AG09309 (cell line): ENCODE results near the gene PPOX.

ENCODE experiments used
- DNase-seq: peaks from one replicate; pipeline ENCODE4 v3.0.0-alpha.2; 2010; ENCODE audit warnings: low read depth
- H3K4me3 ChIP-seq: 2 replicates; pipeline ENCODE4 v1.5.1; 2011; ENCODE audit warnings: mild to moderate bottlenecking, low read depth, low read length, moderate library complexity; ENCODE audit not compliant: control insufficient read depth
- TF ChIP-seq, protein P1 (sequence below): IDR thresholded peaks from 2 replicates; pipeline ENCODE4 v1.5.1; 2011; ENCODE audit warnings: mild to moderate bottlenecking, low read depth, low read length, inconsistent platforms; ENCODE audit not compliant: insufficient read depth, control insufficient read depth; ENCODE audit errors: missing control alignments

The PPOX gene

DNA sequence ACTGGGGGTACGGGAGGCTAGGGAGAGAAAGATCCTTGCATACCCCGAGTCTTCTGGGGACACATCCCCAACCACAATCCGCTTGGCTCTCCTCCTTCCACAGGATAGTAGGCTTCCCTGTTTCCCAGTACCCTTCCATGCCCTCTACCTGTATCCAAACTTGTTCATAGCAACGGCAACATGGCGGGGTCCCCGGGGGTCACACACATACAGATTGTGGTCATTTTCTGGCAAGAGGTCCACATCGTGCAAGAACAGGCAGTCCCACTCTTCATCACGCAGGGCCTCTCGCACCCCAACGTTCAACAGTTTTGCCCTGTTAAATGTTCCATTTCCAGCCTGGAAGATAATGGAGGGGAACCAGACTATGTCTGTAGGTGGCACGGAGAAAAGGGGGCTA, 7.5 kb downstream of the PPOX start:
- H3K4me3 ChIP-seq = no peak overlapping the region
- TF ChIP-seq, protein P1, sequence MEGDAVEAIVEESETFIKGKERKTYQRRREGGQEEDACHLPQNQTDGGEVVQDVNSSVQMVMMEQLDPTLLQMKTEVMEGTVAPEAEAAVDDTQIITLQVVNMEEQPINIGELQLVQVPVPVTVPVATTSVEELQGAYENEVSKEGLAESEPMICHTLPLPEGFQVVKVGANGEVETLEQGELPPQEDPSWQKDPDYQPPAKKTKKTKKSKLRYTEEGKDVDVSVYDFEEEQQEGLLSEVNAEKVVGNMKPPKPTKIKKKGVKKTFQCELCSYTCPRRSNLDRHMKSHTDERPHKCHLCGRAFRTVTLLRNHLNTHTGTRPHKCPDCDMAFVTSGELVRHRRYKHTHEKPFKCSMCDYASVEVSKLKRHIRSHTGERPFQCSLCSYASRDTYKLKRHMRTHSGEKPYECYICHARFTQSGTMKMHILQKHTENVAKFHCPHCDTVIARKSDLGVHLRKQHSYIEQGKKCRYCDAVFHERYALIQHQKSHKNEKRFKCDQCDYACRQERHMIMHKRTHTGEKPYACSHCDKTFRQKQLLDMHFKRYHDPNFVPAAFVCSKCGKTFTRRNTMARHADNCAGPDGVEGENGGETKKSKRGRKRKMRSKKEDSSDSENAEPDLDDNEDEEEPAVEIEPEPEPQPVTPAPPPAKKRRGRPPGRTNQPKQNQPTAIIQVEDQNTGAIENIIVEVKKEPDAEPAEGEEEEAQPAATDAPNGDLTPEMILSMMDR = no peak
- DNase-seq = no peak

DNA sequence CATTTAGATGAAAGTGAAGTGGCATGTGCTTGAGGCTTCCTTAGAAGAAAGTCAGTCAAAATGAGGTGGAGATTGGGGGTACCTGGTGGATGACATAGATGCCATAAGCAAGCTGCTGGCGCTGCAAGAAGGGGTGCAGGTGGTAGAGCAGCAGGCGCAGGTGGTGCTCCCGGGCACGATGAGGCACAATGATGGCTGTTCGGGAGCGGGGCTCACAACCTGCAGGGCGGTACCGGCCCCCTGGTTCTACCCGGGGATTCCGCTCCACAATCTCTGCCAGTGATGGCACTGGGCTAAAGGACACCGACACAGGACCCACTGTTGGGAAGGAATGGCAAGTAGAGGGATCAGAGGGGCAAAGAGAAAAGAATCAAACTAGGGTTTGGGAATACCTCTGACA, 8.7 kb downstream of the PPOX start:
- no peak for DNase-seq
- TF ChIP-seq, protein P1 = no peak

DNA sequence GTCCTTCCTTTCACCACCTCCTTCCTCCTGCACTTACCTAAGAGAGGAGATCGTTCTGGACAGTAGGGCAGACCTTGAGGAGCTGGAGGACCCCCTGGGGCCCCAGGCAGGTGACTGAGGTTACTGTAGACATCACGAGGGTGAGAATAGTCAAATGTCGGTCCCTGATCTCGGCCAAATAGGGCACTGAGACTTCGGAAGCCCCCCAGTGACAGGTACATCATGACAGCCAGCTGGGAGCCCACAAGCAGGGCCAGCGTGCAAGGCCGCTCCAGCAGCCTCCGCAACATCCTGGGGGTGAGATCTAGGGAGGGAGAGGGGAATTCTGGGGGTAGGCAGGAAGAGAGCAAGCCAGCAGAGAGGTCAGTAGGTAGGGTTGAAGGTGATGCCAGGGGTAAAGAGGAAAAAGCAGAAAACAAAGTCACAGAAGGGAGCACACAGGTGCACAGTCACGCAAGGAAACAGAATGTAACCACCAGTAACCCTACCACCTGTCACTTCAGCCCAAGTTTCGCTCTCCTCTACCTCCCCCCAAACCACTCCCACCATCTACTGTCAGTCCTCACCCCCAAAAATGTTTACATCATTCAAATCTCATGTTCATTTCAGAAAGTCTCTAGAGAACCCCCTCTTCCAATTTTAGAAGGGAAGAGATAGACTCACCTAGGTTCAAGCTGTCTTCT, 9.7 kb downstream of the PPOX start:
- H3K4me3 ChIP-seq = no peak overlapping the region; the same call in 1 of the 2 replicates
- no peak for DNase-seq
- TF ChIP-seq, protein P1 = no peak

More for the DNA sequence above, 8.7 kb downstream of the PPOX start:
- H3K4me3 ChIP-seq = no peak overlapping the region

DNA sequence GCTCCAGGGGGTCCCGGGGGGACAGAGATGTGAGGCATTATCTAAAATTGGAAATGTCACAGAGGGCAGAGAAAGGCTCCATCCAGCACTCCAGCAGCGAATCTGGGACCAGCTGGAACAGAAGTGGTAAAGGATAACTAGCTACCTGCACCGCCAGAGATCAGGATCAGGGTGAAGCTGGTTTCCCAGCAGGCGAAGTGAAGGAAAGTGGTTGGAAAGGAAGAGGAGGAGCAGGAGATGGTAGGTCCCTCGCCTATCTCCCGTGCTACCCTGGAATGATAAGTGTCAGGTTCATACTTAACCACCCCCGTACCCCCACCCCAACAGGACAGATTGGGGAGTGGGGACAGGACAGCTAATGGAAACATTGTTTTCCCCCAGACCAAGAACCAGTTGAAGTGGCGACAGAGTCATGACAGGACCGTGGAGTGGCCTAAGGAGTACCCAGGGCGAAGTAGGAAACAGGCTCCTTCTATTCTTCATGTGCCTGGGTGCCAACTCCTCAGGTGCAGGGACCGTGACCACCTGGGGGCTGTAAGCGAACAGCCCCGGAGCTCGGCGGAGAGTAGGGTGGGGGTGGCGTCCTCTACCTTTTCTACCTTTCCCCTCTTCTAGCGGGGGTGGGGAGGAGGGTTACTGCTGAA, 10.4 kb downstream of the PPOX start:
- no peak for DNase-seq

DNA sequence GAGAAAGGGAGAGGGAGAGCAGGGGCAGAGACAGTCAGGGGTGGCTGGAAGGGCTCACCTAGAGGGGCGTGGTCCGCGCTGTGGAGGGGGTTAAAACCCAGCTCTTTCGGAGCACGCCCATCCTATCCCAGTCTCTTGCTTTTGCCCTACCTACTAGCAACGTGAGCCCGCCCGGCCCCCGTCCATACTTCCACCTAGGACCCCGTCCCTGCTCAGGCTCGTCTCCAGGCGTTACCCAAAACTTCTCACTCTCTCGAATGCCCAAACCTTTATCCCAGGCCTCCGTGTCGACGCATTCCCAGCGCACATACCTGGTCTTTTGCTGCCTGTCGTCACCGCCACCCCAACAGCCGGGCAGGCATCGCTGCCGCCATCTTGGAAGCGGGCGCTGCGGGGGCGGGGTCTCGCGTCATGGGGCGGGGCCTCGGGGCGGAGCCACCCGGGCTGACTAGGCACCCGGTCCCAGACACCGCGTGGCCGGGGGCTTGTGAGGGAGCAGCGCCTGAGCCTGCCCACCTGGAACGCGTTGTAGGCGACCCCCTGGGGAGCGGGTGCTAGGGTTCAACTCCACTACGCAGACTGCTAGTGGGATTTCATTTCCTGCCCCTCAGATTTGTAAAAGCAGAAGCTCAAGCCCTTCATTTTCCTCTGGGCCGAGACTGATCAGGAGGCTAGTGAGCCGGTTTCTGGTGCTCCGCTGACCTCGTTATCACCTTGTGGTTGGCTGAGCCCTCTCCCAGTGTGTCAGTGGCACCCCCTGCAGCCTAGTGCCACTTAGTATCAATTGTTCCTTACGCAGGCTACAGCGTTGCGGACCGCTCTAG, 11.1 kb downstream of the PPOX start, which contains the start of gene B4GALT3:
Gene B4GALT3 (minus strand): TSS at position 396 of the 824 bp plus-strand sequence. CDS start 1,447 bp downstream, outside the sequence.
- peak within 1 kb of the TSS; percentile 99 for H3K4me3 ChIP-seq
- TF ChIP-seq, protein P1 = no peak
- no peak for DNase-seq

More for the DNA sequence above, 10.4 kb downstream of the PPOX start:
- TF ChIP-seq, protein P1 = no peak
- H3K4me3 ChIP-seq = peak overlapping the region; percentile 99

DNA sequence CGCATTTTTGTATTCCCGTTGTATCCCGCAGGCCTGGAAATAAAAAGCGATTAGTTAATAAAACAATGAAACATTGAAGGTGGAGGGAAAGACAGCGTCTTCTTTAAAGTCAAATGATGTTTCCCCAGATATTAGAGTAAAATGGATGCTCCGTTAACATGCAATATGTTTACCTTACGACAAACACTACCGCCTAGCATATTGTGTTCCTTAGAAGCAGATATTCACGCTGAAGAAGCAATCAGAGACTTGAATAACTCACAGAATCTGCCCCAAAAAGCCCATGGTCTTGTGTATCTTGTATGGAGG, 11.7 kb downstream of the PPOX start:
- no peak for DNase-seq

More for the DNA sequence above, 11.7 kb downstream of the PPOX start:
- H3K4me3 ChIP-seq = no peak overlapping the region; the same call in 1 of the 2 replicates
- TF ChIP-seq, protein P1 = no peak
